Neural progenitor cell (in vitro differentiated cells): ENCODE data around the gene RHOD.

Experiments
- EZH2 ChIP-seq: fragments of 200-600 bp; sonication (generic); IDR thresholded peaks from 2 replicates; pipeline ENCODE4 v1.6.1; 2017; ENCODE audit warnings: antibody characterized with exemption, mild to moderate bottlenecking, moderate library complexity
- TF ChIP-seq, protein P1 (sequence below): fragments of 200-600 bp; sonication (generic); IDR thresholded peaks from 2 replicates; pipeline ENCODE4 v1.5.1; 2017; ENCODE audit warnings: antibody characterized with exemption, mild to moderate bottlenecking

GRCh38 chr11:67013511-67014045 is 43.1 kb upstream of the RHOD start:
- TF ChIP-seq, protein P1, sequence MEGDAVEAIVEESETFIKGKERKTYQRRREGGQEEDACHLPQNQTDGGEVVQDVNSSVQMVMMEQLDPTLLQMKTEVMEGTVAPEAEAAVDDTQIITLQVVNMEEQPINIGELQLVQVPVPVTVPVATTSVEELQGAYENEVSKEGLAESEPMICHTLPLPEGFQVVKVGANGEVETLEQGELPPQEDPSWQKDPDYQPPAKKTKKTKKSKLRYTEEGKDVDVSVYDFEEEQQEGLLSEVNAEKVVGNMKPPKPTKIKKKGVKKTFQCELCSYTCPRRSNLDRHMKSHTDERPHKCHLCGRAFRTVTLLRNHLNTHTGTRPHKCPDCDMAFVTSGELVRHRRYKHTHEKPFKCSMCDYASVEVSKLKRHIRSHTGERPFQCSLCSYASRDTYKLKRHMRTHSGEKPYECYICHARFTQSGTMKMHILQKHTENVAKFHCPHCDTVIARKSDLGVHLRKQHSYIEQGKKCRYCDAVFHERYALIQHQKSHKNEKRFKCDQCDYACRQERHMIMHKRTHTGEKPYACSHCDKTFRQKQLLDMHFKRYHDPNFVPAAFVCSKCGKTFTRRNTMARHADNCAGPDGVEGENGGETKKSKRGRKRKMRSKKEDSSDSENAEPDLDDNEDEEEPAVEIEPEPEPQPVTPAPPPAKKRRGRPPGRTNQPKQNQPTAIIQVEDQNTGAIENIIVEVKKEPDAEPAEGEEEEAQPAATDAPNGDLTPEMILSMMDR: no peak
- no peak for TF ChIP-seq EZH2
